H54 (cell line): ENCODE measurements around the gene CTXND2.
A peak's percentile ranks its signal among the peaks of the same experiment; 100 is the strongest.
"Not testable (repeated sequence)": the region's sequence is repeated elsewhere in the genome, so short reads cannot be mapped to it uniquely, and the experiment has no call there.

ENCODE experiments used
- DNase-seq: peaks from one replicate; pipeline ENCODE4 v3.0.0; 2011; ENCODE audit warnings: low spot score, mixed read lengths; ENCODE audit not compliant: insufficient read length
- FAIRE-seq: peaks from 3 replicates; lab custom pipeline; 2011; peaks lifted over from hg19 to GRCh38; lab: Jason Lieb, UNC
- POLR2A ChIP-seq: IDR thresholded peaks from 2 replicates; pipeline ENCODE4 v1.6.1; 2011; ENCODE audit warnings: low read depth, mild to moderate bottlenecking, low read length

The CTXND2 gene

GRCh38 chr1:150906329-150906728 lies 19.4 kb downstream of the CTXND2 start:
- FAIRE-seq: no peak
- no peak for DNase-seq
- no peak for TF ChIP-seq POLR2A

- no peak for DNase-seq
- TF ChIP-seq POLR2A: no peak
- FAIRE-seq: no peak
Measured at GRCh38 chr1:150906813-150907212, 19.9 kb downstream of the CTXND2 start.

- no peak for TF ChIP-seq POLR2A
- FAIRE-seq (no peak), DNase-seq (no peak)
Measured at GRCh38 chr1:150909585-150910180, 22.7 kb downstream of the CTXND2 start.

- DNase-seq (no peak), FAIRE-seq (no peak)
- no peak for TF ChIP-seq POLR2A
Measured at GRCh38 chr1:150912623-150913022, 25.7 kb downstream of the CTXND2 start.

GRCh38 chr1:150917387-150917786 lies 30.5 kb downstream of the CTXND2 start:
- TF ChIP-seq POLR2A: no peak
- no peak for FAIRE-seq

GRCh38 chr1:150922519-150922975 lies 35.6 kb downstream of the CTXND2 start:
- FAIRE-seq: peak; percentile 89
- no peak for TF ChIP-seq POLR2A
- DNase-seq: peak; percentile 82

More at GRCh38 chr1:150917387-150917786, 30.5 kb downstream of the CTXND2 start:
- no peak for DNase-seq

GRCh38 chr1:150925080-150925479 lies 38.1 kb downstream of the CTXND2 start:
- no peak for DNase-seq
- TF ChIP-seq POLR2A: no peak
- no peak for FAIRE-seq

- DNase-seq (peak; percentile 98), FAIRE-seq (peak; percentile 87)
- TF ChIP-seq POLR2A: no peak; the same call in 1 of the 2 replicates
Measured at GRCh38 chr1:150926097-150926741, 39.3 kb downstream of the CTXND2 start, which contains the start of gene SETDB1. SETDB1 (plus strand) TSS chr1:150926363; CDS start chr1:150927715, 1,352 bp downstream.

GRCh38 chr1:150927624-150928023 lies 40.7 kb downstream of the CTXND2 start:
- FAIRE-seq: no peak
- no peak for DNase-seq
- TF ChIP-seq POLR2A: no peak

- FAIRE-seq: no peak
- no peak for DNase-seq
- no peak for TF ChIP-seq POLR2A
Measured at GRCh38 chr1:150928286-150928685, 41.4 kb downstream of the CTXND2 start.

- FAIRE-seq: not testable (repeated sequence)
Measured at GRCh38 chr1:150928775-150929174, 41.8 kb downstream of the CTXND2 start.

GRCh38 chr1:150931773-150932172 lies 44.8 kb downstream of the CTXND2 start:
- TF ChIP-seq POLR2A: no peak
- FAIRE-seq (no peak), DNase-seq (no peak)

More at GRCh38 chr1:150928775-150929174, 41.8 kb downstream of the CTXND2 start:
- not testable (repeated sequence) for DNase-seq

GRCh38 chr1:150944856-150945255 lies 57.9 kb downstream of the CTXND2 start:
- FAIRE-seq (no peak), DNase-seq (no peak)
- no peak for TF ChIP-seq POLR2A

- DNase-seq: no peak
- no peak for FAIRE-seq
- TF ChIP-seq POLR2A: no peak
Measured at GRCh38 chr1:150954708-150955107, 67.8 kb downstream of the CTXND2 start.

GRCh38 chr1:150955280-150955679 lies 68.3 kb downstream of the CTXND2 start:
- no peak for TF ChIP-seq POLR2A

More at GRCh38 chr1:150955280-150955679, 68.3 kb downstream of the CTXND2 start:
- no peak for FAIRE-seq
- DNase-seq: no peak
